GM12878 (cell line): Measurements from ENCODE around the gene NPHP1. TPM values are rescaled to one million over a fixed set of nuclear protein-coding genes. Genes with fewer than 3 reads are reported as not detected.

Experiments
- ATAC-seq: fragments of 200-7000 bp; cut with Tn5 transposase; 3 replicates; pipeline ENCODE4 v1.9.1; 2020; ENCODE audit warnings: mild to moderate bottlenecking, moderate library complexity
- BruUV-seq: library from RNA; stranded (reverse); fragments of 400-500 nt; replicated peaks from 2 replicates; lab custom pipeline; 2021; lab: Mats Ljungman, UMichigan
- CTCF ChIA-PET: fragments of 300-600 bp; sonication (Branson Sonifier 250); formaldehyde crosslinking; extraction: SDS; loops from one replicate; lab custom pipeline; 2021; ENCODE audit warnings: inconsistent platforms; lab: Yijun Ruan, JAX
- POLR2A ChIA-PET: fragments of 350-600 bp; formaldehyde crosslinking; extraction: SDS; loops from one replicate; lab custom pipeline; 2021; ENCODE audit warnings: inconsistent platforms; lab: Charles Lee
- RAD21 ChIA-PET: fragments of 300-600 bp; sonication (Branson Sonifier 250); formaldehyde crosslinking; loops from one replicate; lab custom pipeline; 2023; ENCODE audit warnings: antibody characterized with exemption; ENCODE audit not compliant: unreplicated experiment; lab: Charles Lee
- SMC1A ChIA-PET: fragments of 300-600 bp; sonication (Branson Sonifier 250); formaldehyde crosslinking; loops from one replicate; lab custom pipeline; 2023; ENCODE audit not compliant: unreplicated experiment, uncharacterized antibody; lab: Charles Lee
- DNase-seq: peaks from one replicate; pipeline ENCODE4 v3.0.0-alpha.2; 2011; ENCODE audit warnings: low read depth, low spot score
- FAIRE-seq: peaks from 3 replicates; lab custom pipeline; 2011; peaks lifted over from hg19 to GRCh38; lab: Jason Lieb, UNC
- H2AFZ ChIP-seq: 2 replicates; pipeline ENCODE4 v1.6.0; 2011; ENCODE audit warnings: low read depth, low read length, control low read depth; ENCODE audit not compliant: control insufficient read depth
- H3K27ac ChIP-seq: 2 replicates; pipeline ENCODE4 v1.5.1; 2011; ENCODE audit warnings: control low read depth; ENCODE audit not compliant: control insufficient read depth, insufficient read depth
- H3K27me3 ChIP-seq, 2 experiments: replicated peaks in 1 of 2; 2 replicates each; pipeline versions ENCODE4 v1.6.0 to v1.6.1; 2011; ENCODE audit warnings: low read length in 1 of 2; ENCODE audit not compliant: control insufficient read depth in 2 of 2, insufficient read depth in 2 of 2
- H3K36me3 ChIP-seq, 2 experiments: 2 replicates each; pipeline ENCODE4 v1.5.1; 2011; ENCODE audit warnings: low read length in 1 of 2; ENCODE audit not compliant: control insufficient read depth in 2 of 2, insufficient read depth in 2 of 2
- H3K4me1 ChIP-seq: 2 replicates; pipeline ENCODE4 v1.6.1; 2011; ENCODE audit warnings: mild to moderate bottlenecking, low read length, moderate library complexity, mixed read lengths; ENCODE audit not compliant: control insufficient read depth, insufficient read depth
- H3K4me2 ChIP-seq: 2 replicates; pipeline ENCODE4 v1.6.0; 2011; ENCODE audit warnings: control low read depth; ENCODE audit not compliant: control insufficient read depth, insufficient read depth
- H3K4me3 ChIP-seq: fragments of 200-600 bp; sonication (generic); 2 replicates; pipeline ENCODE4 v1.5.1; 2016
- H3K79me2 ChIP-seq: 2 replicates; pipeline ENCODE4 v1.6.0; 2011; ENCODE audit warnings: low read length; ENCODE audit not compliant: control insufficient read depth, insufficient read depth
- H3K9ac ChIP-seq: 2 replicates; pipeline ENCODE4 v1.8.0; 2011; ENCODE audit warnings: low read length, control low read depth, mixed read lengths; ENCODE audit not compliant: control insufficient read depth, insufficient read depth
- H3K9me3 ChIP-seq: replicated peaks from 3 replicates; pipeline ENCODE4 v1.5.1; 2011; ENCODE audit warnings: mild to moderate bottlenecking, low read length; ENCODE audit not compliant: control insufficient read depth, insufficient read depth
- H4K20me1 ChIP-seq: 2 replicates; pipeline ENCODE4 v1.6.0; 2011; ENCODE audit not compliant: control insufficient read depth, insufficient read depth
- BHLHE40 ChIP-seq, 2 experiments: fragments of 450-650 bp in 1 of 2; IDR thresholded peaks; 2 replicates each; pipeline ENCODE4 v1.6.1; 2011 to 2017; ENCODE audit warnings: low read depth in 2 of 2, borderline replicate concordance in 1 of 2, improper control_type of control experiment in 1 of 2, low read length in 1 of 2, mild to moderate bottlenecking in 1 of 2
- CEBPB ChIP-seq, 2 experiments: fragments of 150-350 bp in 1 of 2; IDR thresholded peaks; 2 replicates each; pipeline ENCODE4 v1.6.1; 2012 to 2014; ENCODE audit warnings: low read depth in 2 of 2, low read length in 2 of 2, borderline replicate concordance in 1 of 2, inconsistent platforms in 1 of 2
- CHD4 ChIP-seq: fragments of 200-600 bp; sonication (generic); IDR thresholded peaks from 2 replicates; pipeline ENCODE4 v1.6.1; 2016; ENCODE audit warnings: mild to moderate bottlenecking
- EP300 ChIP-seq, 2 experiments: fragments of 150-350 bp in 1 of 2; IDR thresholded peaks; 2 replicates each; pipeline ENCODE4 v1.6.1; 2011 to 2012; ENCODE audit warnings: low read depth in 2 of 2, low read length in 2 of 2, borderline replicate concordance in 1 of 2, improper control_type of control experiment in 1 of 2, inconsistent platforms in 1 of 2; ENCODE audit not compliant: control insufficient read depth in 1 of 2
- HDAC6 ChIP-seq: fragments of 200-600 bp; sonication (generic); IDR thresholded peaks from one replicate; pipeline ENCODE4 v1.8.0; 2017; ENCODE audit warnings: antibody characterized with exemption; ENCODE audit not compliant: unreplicated experiment
- POLR2A ChIP-seq: IDR thresholded peaks from 2 replicates; pipeline ENCODE4 v1.6.1; 2011; ENCODE audit warnings: low read depth, mild to moderate bottlenecking, low read length
- RB1 ChIP-seq: fragments of 450-650 bp; formaldehyde crosslinking; IDR thresholded peaks from 2 replicates; pipeline ENCODE4 v1.6.1; 2017; ENCODE audit warnings: mild to moderate bottlenecking, borderline replicate concordance
- RBBP5 ChIP-seq: fragments of 200-600 bp; sonication (generic); conservative IDR thresholded peaks from 2 replicates; pipeline ENCODE4 v1.6.1; 2016
- SIX5 ChIP-seq: IDR thresholded peaks from 2 replicates; pipeline ENCODE4 v1.6.1; 2011; ENCODE audit warnings: mild to moderate bottlenecking, low read depth, low read length, moderate library complexity; ENCODE audit not compliant: severe bottlenecking
- SREBF1 ChIP-seq: IDR thresholded peaks from 2 replicates; pipeline ENCODE4 v1.6.1; 2012; ENCODE audit warnings: mild to moderate bottlenecking, low read length
- ZNF217 ChIP-seq: fragments of 450-650 bp; IDR thresholded peaks from 2 replicates; pipeline ENCODE4 v1.6.1; 2017; ENCODE audit warnings: antibody characterized with exemption, mild to moderate bottlenecking
- WGBS: methylation state at CpG from one replicate; pipeline ENCODE4 v1.1.6; 2016; ENCODE audit warnings: low lambda C conversion rate; ENCODE audit not compliant: insufficient replicate concordance, insufficient coverage; ENCODE audit errors: missing lambda C conversion rate; 5-methylcytosine and 5-hydroxymethylcytosine counted together
- in situ Hi-C: fragments of 300-500 bp; cut with MboI; formaldehyde crosslinking; loops from 9 replicates; pipeline ENCODE4 v1.14.3; 2018; ENCODE audit warnings: mixed read lengths
- intact Hi-C: fragments of 100-400 bp; cut with micrococcal nuclease; formaldehyde crosslinking; loops from one replicate; pipeline ENCODE4 v1.14.2; 2022; ENCODE audit not compliant: unreplicated experiment
- polyA plus RNA-seq, 11 experiments: library from polyadenylated mRNA; depleted of rRNA in 4 of 11; unstranded in 6 of 11; stranded (reverse) in 5 of 11; fragments of >200 nt; fragmentation: Nextera tagmentation in 4 of 11; fragmentation: Illumina TruSeq in 1 of 11; extraction: Ambion mirVana in 4 of 11; extraction: Trizol in 1 of 11; gene quantifications; 1 replicate in 1 of 11; 2 replicates in 10 of 11; pipeline versions ENCODE4 v1.2.1 to v1.2.3, GENCODE V29; 2011 to 2016; ENCODE audit warnings: inconsistent platforms in 2 of 11, missing spikeins in 2 of 11, low read depth in 1 of 11
- total RNA-seq, 4 experiments: library from RNA; depleted of rRNA in 3 of 4; stranded (reverse); fragments of >200 nt in 3 of 4; fragmentation: Illumina TruSeq in 1 of 4; extraction: Trizol in 1 of 4; gene quantifications; 2 replicates each; pipeline versions ENCODE4 v1.2.1 to v1.2.3, GENCODE V29; 2013 to 2021
- TF ChIP-seq, protein P1 (sequence below): fragments of 450-650 bp; IDR thresholded peaks from 2 replicates; pipeline ENCODE4 v1.6.1; 2017; ENCODE audit warnings: mild to moderate bottlenecking, moderate library complexity
- TF ChIP-seq, protein P2 (sequence below): fragments of 450-650 bp; conservative IDR thresholded peaks from 2 replicates; pipeline ENCODE4 v1.6.1; 2017; ENCODE audit warnings: mild to moderate bottlenecking, moderate library complexity

Gene NPHP1
- total and polyA plus RNA-seq, 10 of the 15 experiments (the other 5 are each of a cell fraction or from before 2014, with no cell fraction given), result 0.23 to 3.5 (median 1.2) TPM

DNA sequence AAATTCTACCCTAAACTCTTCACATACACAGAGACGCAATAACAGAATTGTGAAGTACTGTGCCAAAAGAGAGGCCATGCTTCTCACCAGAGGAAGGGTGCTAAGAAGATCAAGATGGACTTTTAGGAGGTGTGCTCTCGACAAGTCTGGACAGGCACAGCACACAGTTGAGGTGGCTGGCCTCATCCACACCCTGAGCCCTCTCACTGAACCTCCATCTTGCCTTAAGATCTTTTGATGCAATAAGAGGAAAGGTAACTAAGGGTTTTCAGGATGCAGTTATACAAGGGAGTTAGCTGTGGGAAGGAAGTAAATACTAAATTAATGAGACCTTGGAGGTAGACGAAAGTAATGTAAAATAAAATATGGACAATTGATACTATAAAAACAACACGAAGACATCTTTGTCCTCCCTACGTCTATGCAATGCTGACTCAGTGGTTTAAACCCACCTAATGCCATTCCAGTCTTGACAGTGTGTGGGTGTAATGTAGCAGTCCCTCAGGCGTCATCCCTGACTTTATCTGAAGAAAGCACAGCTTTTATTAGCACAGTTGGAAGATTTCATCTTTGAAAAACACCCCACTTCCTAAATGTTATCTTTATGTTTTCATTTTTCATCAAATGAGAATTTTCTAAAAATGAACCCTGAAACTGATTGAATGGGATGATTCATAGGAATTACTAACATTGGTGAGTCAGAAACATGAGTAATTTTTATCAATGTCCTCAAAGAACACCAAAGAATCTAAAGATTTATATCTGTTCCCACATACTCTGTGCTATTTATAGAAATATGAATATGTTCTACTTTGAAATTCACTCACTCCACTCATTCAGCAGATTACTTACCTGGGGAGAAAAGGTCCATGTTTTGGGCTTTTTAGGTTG is 55.2 kb downstream of the NPHP1 start:
- POLR2A ChIA-PET, result no interaction called here
- Histone ChIP-seq H3K9me3 (no peaks in the 10 kb centered on the region), H4K20me1 (no peaks in the 10 kb centered on the region), H3K4me1 (no peaks in the 10 kb centered on the region), H3K79me2 (no peaks in the 10 kb centered on the region), H3K27me3 (no peaks in the 10 kb centered on the region; a peak in 1 of 4 replicates), H3K4me3 (no peak overlapping the region), H3K4me2 (no peak overlapping the region), H3K27ac (no peak overlapping the region), H2AFZ (no peak overlapping the region), H3K36me3 (no peaks in the 10 kb centered on the region), H3K9ac (no peak overlapping the region)
- in situ Hi-C loops (loop anchor here (25.0 kb wide), 1 partner anchor 1538 kb away; no protein-coding TSS in a partner anchor), intact Hi-C loops (no loop called here)
- RAD21 ChIA-PET, result no interaction called here
- 28% methylated on average over 6 of the region's 6 CpGs for WGBS
- no peak for DNase-seq
- SMC1A ChIA-PET, result no interaction called here
- ATAC-seq, result no peak
- BruUV-seq, result no TSS peak
- no peak for FAIRE-seq
- CTCF ChIA-PET, result no interaction called here
- no peak for TF ChIP-seq CEBPB (IDR thresholded peaks at IDR 0.05; ENCODE audit: borderline replicate concordance in 1 of 2, low read depth in 2 of 2, low read length in 2 of 2)
- TF ChIP-seq HDAC6, result no peak
- no peak for TF ChIP-seq CHD4
- TF ChIP-seq ZNF217, result no peak
- TF ChIP-seq BHLHE40 (IDR thresholded peaks at IDR 0.05; ENCODE audit: borderline replicate concordance in 1 of 2, low read depth in 2 of 2, low read length in 1 of 2), result no peak
- TF ChIP-seq EP300 (IDR thresholded peaks at IDR 0.05; ENCODE audit: borderline replicate concordance in 1 of 2, control insufficient read depth in 1 of 2, low read depth in 2 of 2, low read length in 2 of 2), result no peak
- no peak for TF ChIP-seq SIX5
- TF ChIP-seq RBBP5, result no peak
- no peak for TF ChIP-seq POLR2A
- TF ChIP-seq, protein P1, sequence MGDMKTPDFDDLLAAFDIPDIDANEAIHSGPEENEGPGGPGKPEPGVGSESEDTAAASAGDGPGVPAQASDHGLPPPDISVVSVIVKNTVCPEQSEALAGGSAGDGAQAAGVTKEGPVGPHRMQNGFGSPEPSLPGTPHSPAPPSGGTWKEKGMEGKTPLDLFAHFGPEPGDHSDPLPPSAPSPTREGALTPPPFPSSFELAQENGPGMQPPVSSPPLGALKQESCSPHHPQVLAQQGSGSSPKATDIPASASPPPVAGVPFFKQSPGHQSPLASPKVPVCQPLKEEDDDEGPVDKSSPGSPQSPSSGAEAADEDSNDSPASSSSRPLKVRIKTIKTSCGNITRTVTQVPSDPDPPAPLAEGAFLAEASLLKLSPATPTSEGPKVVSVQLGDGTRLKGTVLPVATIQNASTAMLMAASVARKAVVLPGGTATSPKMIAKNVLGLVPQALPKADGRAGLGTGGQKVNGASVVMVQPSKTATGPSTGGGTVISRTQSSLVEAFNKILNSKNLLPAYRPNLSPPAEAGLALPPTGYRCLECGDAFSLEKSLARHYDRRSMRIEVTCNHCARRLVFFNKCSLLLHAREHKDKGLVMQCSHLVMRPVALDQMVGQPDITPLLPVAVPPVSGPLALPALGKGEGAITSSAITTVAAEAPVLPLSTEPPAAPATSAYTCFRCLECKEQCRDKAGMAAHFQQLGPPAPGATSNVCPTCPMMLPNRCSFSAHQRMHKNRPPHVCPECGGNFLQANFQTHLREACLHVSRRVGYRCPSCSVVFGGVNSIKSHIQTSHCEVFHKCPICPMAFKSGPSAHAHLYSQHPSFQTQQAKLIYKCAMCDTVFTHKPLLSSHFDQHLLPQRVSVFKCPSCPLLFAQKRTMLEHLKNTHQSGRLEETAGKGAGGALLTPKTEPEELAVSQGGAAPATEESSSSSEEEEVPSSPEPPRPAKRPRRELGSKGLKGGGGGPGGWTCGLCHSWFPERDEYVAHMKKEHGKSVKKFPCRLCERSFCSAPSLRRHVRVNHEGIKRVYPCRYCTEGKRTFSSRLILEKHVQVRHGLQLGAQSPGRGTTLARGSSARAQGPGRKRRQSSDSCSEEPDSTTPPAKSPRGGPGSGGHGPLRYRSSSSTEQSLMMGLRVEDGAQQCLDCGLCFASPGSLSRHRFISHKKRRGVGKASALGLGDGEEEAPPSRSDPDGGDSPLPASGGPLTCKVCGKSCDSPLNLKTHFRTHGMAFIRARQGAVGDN, result no peak
- no peak for TF ChIP-seq SREBF1
- TF ChIP-seq, protein P2, sequence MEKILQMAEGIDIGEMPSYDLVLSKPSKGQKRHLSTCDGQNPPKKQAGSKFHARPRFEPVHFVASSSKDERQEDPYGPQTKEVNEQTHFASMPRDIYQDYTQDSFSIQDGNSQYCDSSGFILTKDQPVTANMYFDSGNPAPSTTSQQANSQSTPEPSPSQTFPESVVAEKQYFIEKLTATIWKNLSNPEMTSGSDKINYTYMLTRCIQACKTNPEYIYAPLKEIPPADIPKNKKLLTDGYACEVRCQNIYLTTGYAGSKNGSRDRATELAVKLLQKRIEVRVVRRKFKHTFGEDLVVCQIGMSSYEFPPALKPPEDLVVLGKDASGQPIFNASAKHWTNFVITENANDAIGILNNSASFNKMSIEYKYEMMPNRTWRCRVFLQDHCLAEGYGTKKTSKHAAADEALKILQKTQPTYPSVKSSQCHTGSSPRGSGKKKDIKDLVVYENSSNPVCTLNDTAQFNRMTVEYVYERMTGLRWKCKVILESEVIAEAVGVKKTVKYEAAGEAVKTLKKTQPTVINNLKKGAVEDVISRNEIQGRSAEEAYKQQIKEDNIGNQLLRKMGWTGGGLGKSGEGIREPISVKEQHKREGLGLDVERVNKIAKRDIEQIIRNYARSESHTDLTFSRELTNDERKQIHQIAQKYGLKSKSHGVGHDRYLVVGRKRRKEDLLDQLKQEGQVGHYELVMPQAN, result no peak
- TF ChIP-seq RB1, result no peak
